Measurements from ENCODE around the gene FBXL5.

The FBXL5 gene

DNA sequence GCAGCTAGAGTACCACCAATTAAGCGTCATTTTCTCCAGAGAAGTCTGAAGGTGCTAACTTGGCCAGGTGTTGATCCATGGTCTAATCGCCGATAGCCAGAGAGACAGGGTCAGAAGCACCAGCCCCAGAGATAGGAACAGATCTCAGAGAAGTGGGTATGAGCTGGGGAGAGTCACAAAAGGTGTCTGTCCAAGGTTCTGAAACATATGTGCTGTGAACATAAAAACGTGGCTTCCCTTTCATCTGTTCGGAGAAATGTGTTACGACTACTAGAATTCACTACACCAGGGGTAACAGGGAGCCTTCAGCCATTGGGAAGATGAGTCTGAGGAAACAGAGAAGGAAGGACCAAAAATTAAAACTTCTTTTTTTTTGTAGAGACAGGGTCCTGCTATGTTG lies 91.3 kb downstream of the FBXL5 start:
- TF ChIP-seq, protein P1, sequence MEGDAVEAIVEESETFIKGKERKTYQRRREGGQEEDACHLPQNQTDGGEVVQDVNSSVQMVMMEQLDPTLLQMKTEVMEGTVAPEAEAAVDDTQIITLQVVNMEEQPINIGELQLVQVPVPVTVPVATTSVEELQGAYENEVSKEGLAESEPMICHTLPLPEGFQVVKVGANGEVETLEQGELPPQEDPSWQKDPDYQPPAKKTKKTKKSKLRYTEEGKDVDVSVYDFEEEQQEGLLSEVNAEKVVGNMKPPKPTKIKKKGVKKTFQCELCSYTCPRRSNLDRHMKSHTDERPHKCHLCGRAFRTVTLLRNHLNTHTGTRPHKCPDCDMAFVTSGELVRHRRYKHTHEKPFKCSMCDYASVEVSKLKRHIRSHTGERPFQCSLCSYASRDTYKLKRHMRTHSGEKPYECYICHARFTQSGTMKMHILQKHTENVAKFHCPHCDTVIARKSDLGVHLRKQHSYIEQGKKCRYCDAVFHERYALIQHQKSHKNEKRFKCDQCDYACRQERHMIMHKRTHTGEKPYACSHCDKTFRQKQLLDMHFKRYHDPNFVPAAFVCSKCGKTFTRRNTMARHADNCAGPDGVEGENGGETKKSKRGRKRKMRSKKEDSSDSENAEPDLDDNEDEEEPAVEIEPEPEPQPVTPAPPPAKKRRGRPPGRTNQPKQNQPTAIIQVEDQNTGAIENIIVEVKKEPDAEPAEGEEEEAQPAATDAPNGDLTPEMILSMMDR (IDR thresholded peaks at IDR 0.05; ENCODE audit: control extremely low read depth, extremely low read depth, low read depth, missing control alignments): no peak
- DNase-seq (ENCODE audit: extremely low spot score): no peak
- CTCF ChIA-PET: interaction anchor here (1.5 kb wide), 1 partner anchor 34 kb away, joined by 3 read pairs; no protein-coding TSS in a partner anchor
- POLR2A ChIA-PET: no interaction called here

DNA sequence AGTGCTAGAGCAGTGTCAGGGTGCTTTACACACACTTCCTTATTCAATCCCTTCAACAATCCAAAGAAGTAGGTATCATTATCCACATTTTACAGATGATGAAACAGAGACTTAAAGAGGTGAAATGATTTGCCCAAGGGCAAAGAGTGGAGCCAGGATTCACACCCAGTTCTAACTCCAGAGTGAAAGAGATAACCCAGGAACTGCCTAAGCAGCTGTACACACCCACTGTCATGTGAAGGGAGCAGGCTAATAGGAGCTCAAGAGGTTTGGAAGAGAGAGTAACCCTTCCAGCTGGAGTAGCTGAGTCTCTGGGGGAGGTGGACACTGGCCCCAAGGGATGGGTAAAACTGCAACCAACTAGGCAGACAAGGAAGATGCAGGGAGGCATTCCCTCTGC lies 92.5 kb downstream of the FBXL5 start:
- TF ChIP-seq, protein P1 (IDR thresholded peaks at IDR 0.05; ENCODE audit: control extremely low read depth, extremely low read depth, low read depth, missing control alignments): no peak
- ChIA-PET CTCF (interaction anchor here (1.5 to 2.0 kb wide), 2 partner anchors 13 to 35 kb away, joined by 3 to 7 read pairs; no protein-coding TSS in a partner anchor), POLR2A (no interaction called here)
- no peak for DNase-seq (ENCODE audit: extremely low spot score)

DNA sequence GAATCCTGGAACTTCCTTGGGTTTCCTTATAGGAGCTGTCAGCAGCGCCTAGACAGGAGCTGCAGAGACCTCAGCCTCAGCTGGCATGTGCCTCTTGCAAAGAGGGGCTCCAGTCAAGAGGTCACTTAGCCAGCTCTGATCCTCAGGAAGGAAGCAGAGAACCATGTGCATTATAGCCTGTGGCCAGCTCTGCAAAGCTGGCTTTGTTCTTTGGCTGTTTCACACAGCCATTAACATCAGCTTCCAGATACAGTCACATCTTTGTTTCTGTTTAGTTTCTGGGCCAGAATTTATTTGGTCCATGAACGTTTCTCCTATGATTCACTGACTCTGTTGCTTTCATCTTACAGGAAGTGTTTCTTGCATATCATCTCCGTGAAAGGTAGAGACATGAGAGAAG lies 93.0 kb downstream of the FBXL5 start:
- TF ChIP-seq, protein P1 (IDR thresholded peaks at IDR 0.05; ENCODE audit: control extremely low read depth, extremely low read depth, low read depth, missing control alignments): no peak
- DNase-seq (ENCODE audit: extremely low spot score): no peak
- CTCF ChIA-PET: interaction anchor here (1.5 to 2.0 kb wide), 2 partner anchors 13 to 36 kb away, joined by 3 to 7 read pairs; no protein-coding TSS in a partner anchor
- POLR2A ChIA-PET: no interaction called here

DNA sequence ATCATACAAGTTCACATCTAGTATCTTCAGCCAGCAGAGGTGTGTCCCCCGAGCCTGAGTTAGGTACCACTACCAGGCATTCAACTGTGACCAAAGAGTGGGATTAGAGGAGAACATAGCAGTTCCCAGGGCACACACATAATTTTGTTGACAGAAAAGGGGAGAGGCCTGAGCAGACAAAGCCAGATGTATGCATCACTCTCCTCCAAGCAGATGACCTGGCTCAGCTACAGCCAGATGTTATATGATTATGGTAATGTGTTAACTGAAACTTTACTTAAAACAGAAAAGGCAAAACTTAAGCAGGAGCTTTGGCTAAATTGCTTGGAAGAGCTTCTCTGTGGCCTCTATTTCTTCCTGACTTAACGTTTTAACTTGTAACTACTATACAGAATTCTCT lies 96.6 kb downstream of the FBXL5 start:
- CTCF ChIA-PET: no interaction called here
- POLR2A ChIA-PET: no interaction called here
- TF ChIP-seq, protein P1 (IDR thresholded peaks at IDR 0.05; ENCODE audit: control extremely low read depth, extremely low read depth, low read depth, missing control alignments): no peak
- DNase-seq (ENCODE audit: extremely low spot score): no peak

DNA sequence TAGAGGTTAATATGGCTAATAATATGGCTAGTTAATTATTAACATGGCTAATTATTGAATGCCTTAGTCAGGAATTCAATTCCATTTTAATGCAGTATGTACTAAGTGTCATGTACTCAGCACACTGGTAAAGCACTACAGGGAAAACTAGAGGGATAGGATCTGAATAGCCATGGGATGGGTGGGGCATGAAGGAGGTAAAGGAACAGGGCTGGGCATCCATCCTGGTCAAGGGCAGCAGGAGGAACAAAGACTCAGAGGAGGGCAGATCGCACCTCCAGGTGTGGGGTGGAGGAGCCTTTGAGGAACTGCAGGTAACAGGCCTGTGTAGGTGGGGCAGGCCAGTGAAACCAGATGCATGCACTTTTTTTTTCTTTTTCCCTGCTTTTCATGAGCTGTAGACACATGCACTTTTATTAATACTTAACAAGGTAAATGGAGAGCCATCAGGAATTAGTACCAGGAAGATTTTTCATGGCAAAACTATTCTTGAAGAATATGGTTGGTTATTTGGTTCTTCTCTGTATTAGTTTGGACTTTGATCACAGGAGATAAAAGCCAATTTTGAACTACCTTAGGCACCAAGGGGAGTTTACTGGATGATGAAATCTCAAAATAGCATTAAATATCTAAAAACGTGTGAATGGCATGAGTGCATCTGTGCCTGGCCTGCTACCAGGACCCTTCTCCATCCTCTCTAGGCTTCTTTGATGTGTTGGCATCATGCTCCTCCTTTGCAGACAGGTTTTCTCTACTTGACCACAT lies 97.2 kb downstream of the FBXL5 start:
- no peak for DNase-seq (ENCODE audit: extremely low spot score)
- TF ChIP-seq, protein P1 (IDR thresholded peaks at IDR 0.05; ENCODE audit: control extremely low read depth, extremely low read depth, low read depth, missing control alignments): no peak
- ChIA-PET POLR2A (no interaction called here), CTCF (no interaction called here)

DNA sequence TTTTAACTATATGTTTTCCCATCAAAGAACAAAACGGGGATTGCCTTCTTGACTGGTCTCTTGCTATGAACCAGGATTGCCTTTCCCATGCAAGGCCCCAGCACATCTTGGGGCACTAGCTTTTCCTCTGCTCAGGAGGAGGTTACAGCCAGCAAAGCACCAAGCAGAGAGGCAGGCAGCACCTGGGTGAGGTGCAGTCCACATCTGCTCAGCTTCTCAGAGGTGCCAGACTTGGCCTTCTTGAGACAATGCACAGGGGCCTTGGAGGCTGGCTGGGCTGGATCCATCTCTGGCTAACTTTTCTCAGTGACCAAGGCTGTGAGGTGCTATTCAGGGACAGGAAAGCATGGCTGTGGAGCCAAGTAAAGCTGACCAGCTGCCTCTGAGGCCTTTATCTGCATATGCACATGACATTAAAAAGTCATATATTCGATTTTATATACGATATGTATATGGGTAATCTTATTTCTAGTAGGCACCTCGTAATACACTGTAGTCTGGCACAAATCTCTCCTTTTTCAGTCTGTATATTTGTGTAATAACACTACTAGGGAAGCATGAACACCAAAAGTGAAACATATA lies 98.6 kb downstream of the FBXL5 start:
- TF ChIP-seq, protein P1 (IDR thresholded peaks at IDR 0.05; ENCODE audit: control extremely low read depth, extremely low read depth, low read depth, missing control alignments): no peak
- POLR2A ChIA-PET: no interaction called here
- CTCF ChIA-PET: no interaction called here
- DNase-seq (ENCODE audit: extremely low spot score): no peak

Measured in GM10248 (cell line).